SJCRH30 (cell line): Measurements from ENCODE around the gene THSD4. TPM values are rescaled to one million over a fixed set of nuclear protein-coding genes. Genes with fewer than 3 reads are reported as not detected.
"Not testable (repeated sequence)": the region's sequence is repeated elsewhere in the genome, so short reads cannot be mapped to it uniquely, and the experiment has no call there.

Source experiments
- DNase-seq, 2 experiments: peaks; one replicate each; pipeline ENCODE4 v3.0.0-alpha.2; 2015 to 2020
- H3K27ac ChIP-seq: fragments of 250-450 bp; sonication (Bioruptor Pico); 2 replicates; pipeline ENCODE4 v1.5.1; 2020; ENCODE audit warnings: mild to moderate bottlenecking, moderate library complexity
- H3K27me3 ChIP-seq: fragments of 250-450 bp; sonication (Bioruptor Pico); 2 replicates; pipeline ENCODE4 v1.5.1; 2020; ENCODE audit warnings: mild to moderate bottlenecking, moderate library complexity
- H3K36me3 ChIP-seq: fragments of 250-450 bp; sonication (Bioruptor Pico); 2 replicates; pipeline ENCODE4 v1.5.1; 2020; ENCODE audit warnings: mild to moderate bottlenecking, moderate library complexity
- H3K4me1 ChIP-seq: fragments of 250-450 bp; sonication (Bioruptor Pico); 2 replicates; pipeline ENCODE4 v1.5.1; 2020; ENCODE audit warnings: mild to moderate bottlenecking, moderate library complexity
- H3K4me3 ChIP-seq: fragments of 250-450 bp; sonication (Bioruptor Pico); 2 replicates; pipeline ENCODE4 v1.5.1; 2020; ENCODE audit warnings: mild to moderate bottlenecking, moderate library complexity
- H3K9me3 ChIP-seq: fragments of 250-450 bp; sonication (Bioruptor Pico); replicated peaks from 2 replicates; pipeline ENCODE4 v1.5.1; 2020; ENCODE audit warnings: mild to moderate bottlenecking, moderate library complexity
- total RNA-seq: library from RNA; depleted of rRNA; stranded (reverse); fragments of >200 nt; shearing (Covaris generic); gene quantifications from 2 replicates; pipeline ENCODE4 v1.2.3, GENCODE V29; 2014

Gene THSD4
- total RNA-seq, 1 experiment from 2014 or later, result 20.7 TPM

GRCh38 chr15:71244250-71244649 lies 129.0 kb downstream of the THSD4 start:
- Histone ChIP-seq H3K4me3 (no peak overlapping the region), H3K27me3 (no peaks in the 10 kb centered on the region), H3K36me3 (no peaks in the 10 kb centered on the region), H3K4me1 (no peaks in the 10 kb centered on the region), H3K27ac (no peak overlapping the region), H3K9me3 (no peaks in the 10 kb centered on the region)
- DNase-seq, result no peak

DNA sequence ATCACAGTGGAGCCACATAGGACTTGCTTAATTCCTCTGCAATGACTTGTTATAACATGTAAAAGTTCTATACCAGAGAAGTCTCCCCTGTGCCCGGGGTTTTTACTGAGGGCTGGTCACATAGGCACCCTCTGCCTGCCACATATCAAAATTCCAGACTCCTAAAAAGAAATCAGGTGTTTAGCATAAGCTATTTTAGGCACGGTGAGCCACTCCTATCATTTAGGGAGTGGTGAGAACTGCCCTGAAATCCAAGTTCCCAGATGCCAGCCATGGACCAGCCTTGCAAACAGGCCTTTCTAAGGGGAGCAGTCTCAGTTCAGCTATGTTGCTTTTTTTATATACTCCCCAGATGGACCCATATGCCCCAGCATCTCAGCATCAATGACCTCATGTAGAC lies 130.3 kb downstream of the THSD4 start:
- no peaks in the 10 kb centered on the region for H3K27me3 ChIP-seq
- H3K36me3 ChIP-seq, result no peaks in the 10 kb centered on the region
- H3K9me3 ChIP-seq, result no peaks in the 10 kb centered on the region
- no peaks in the 10 kb centered on the region for H3K4me1 ChIP-seq
- DNase-seq, result no peak
- no peak overlapping the region for H3K27ac ChIP-seq
- H3K4me3 ChIP-seq, result no peak overlapping the region

GRCh38 chr15:71248386-71248785 lies 133.1 kb downstream of the THSD4 start:
- Histone ChIP-seq H3K9me3 (no peaks in the 10 kb centered on the region), H3K27me3 (no peaks in the 10 kb centered on the region), H3K36me3 (no peaks in the 10 kb centered on the region), H3K27ac (no peak overlapping the region), H3K4me1 (peaks cover 11% of the 10 kb centered on the region), H3K4me3 (no peak overlapping the region)
- DNase-seq, result no peak

DNA sequence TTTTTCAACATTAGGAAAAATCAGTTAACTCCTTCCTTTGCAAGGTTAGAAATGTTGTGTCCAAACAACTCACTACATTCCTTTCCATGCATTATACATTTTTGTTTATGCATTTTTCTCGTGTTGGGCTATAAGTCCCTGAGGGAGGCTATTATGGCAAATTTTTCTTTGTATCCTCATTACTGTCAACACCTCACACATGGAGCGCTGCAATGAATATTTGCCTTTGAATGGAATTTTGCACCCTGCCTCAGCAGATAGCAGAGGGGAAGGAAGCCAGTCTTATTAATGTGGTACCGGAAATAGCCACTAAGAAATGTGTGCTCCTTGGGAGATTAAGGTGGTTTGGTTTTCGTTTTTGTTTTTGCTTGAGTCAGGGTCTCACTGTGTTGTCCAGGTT lies 134.7 kb downstream of the THSD4 start:
- H3K9me3 ChIP-seq, result no peaks in the 10 kb centered on the region
- H3K27me3 ChIP-seq, result no peaks in the 10 kb centered on the region
- H3K27ac ChIP-seq, result no peak overlapping the region
- no peak for DNase-seq
- H3K4me3 ChIP-seq, result no peak overlapping the region
- H3K4me1 ChIP-seq, result peaks cover 25% of the 10 kb centered on the region
- H3K36me3 ChIP-seq, result no peaks in the 10 kb centered on the region

DNA sequence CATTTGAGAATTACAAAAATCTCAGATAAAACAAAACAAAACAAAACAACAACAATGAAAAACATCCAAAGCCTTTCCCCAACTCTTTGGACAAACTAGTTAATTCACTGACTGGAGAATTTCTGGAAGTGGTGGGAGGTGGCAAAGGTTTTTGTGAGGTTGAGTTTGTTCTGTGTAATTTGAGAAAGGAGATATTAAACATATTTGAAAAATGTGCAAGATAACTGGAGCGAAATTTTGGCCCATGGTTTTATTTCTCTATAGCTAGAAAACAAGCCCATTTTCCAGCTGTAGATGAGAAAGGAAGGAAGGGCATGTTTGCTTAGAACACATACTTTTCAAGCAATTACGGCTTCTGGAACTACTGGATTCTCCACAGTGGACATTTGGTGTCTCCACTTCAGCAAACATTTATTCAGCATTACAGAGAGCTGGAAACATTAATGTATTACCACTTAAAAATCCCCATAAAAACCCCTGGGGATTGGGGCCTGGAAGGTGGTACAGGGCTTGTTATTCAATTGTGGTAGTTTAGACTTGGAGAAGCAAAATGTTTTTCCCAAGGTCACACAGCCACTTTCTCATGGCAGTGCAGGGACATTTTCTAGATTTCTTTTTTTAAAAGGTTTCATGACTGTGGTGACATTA lies 135.8 kb downstream of the THSD4 start:
- no peaks in the 10 kb centered on the region for H3K9me3 ChIP-seq
- no peak overlapping the region for H3K4me3 ChIP-seq
- no peaks in the 10 kb centered on the region for H3K27me3 ChIP-seq
- no peak overlapping the region for H3K27ac ChIP-seq
- peaks cover 31% of the 10 kb centered on the region for H3K4me1 ChIP-seq
- no peak for DNase-seq
- no peaks in the 10 kb centered on the region for H3K36me3 ChIP-seq

DNA sequence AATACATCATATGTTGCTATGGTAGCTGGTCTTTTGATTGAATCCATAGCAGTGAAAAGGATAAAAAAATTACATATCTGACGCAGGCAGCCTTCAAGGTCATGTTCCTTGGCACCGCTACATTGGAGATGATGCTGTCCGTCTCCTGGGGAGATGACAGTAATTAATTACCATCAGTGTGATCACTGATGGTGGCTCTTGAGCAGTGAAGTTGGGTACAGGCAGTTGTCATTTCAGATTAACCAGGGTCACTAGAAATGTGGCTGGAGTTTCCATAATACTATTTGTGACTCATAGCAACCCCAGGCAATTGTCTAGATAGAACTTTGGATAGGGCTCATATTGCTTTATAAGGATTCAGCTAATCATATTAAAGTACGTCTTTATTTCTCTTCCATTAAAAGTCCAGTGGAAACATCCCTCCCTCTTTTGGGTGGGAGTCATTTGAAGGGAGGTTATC lies 136.3 kb downstream of the THSD4 start:
- Histone ChIP-seq H3K27ac (peak overlapping the region; percentile 13; the same call in 1 of the 2 replicates), H3K27me3 (no peaks in the 10 kb centered on the region)

GRCh38 chr15:71252044-71252739 lies 136.9 kb downstream of the THSD4 start:
- no peaks in the 10 kb centered on the region for H3K36me3 ChIP-seq
- peak; percentile 65 to 77 for DNase-seq
- no peak overlapping the region for H3K4me3 ChIP-seq
- no peaks in the 10 kb centered on the region for H3K9me3 ChIP-seq
- peak overlapping the region; percentile 13; the same call in 1 of the 2 replicates for H3K27ac ChIP-seq
- H3K27me3 ChIP-seq, result no peaks in the 10 kb centered on the region
- H3K4me1 ChIP-seq, result peaks cover 31% of the 10 kb centered on the region

More for the DNA sequence above, 136.3 kb downstream of the THSD4 start:
- peaks cover 31% of the 10 kb centered on the region for H3K4me1 ChIP-seq
- H3K9me3 ChIP-seq, result no peaks in the 10 kb centered on the region
- no peak overlapping the region for H3K4me3 ChIP-seq
- no peaks in the 10 kb centered on the region for H3K36me3 ChIP-seq
- DNase-seq, result no peak

DNA sequence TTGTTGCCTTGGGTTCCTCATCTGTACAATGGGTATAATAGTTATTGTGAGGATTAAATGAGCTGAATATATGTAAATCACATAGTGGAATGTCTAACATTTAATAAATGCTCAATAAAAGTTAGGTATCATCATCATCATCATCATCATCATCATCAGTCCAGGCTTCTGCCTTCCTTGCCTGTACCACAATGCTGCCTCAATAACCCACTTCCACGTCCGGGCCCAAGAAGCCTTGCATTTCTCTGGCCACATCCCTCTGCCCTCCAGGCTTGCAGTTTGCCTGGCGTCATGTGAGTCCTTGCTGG lies 137.4 kb downstream of the THSD4 start:
- H3K36me3 ChIP-seq, result no peaks in the 10 kb centered on the region
- DNase-seq, result no peak
- H3K9me3 ChIP-seq, result no peaks in the 10 kb centered on the region
- H3K4me3 ChIP-seq, result no peak overlapping the region
- peaks cover 31% of the 10 kb centered on the region for H3K4me1 ChIP-seq
- H3K27ac ChIP-seq, result no peak overlapping the region
- no peaks in the 10 kb centered on the region for H3K27me3 ChIP-seq

GRCh38 chr15:71254491-71254890 lies 139.2 kb downstream of the THSD4 start:
- Histone ChIP-seq H3K4me1 (peaks cover 33% of the 10 kb centered on the region), H3K27ac (0 out of 2 replicates have a peak overlapping the region, but pooled peaks have one; percentile 5), H3K9me3 (no peaks in the 10 kb centered on the region), H3K36me3 (no peaks in the 10 kb centered on the region), H3K4me3 (no peak overlapping the region), H3K27me3 (no peaks in the 10 kb centered on the region)
- peak; percentile 74 to 88 for DNase-seq

- DNase-seq, result no peak
- no peak overlapping the region for H3K27ac ChIP-seq
- H3K27me3 ChIP-seq, result no peaks in the 10 kb centered on the region
- no peaks in the 10 kb centered on the region for H3K9me3 ChIP-seq
- no peaks in the 10 kb centered on the region for H3K36me3 ChIP-seq
- no peak overlapping the region for H3K4me3 ChIP-seq
- peaks cover 44% of the 10 kb centered on the region for H3K4me1 ChIP-seq
Measured at GRCh38 chr15:71256934-71257664, 141.8 kb downstream of the THSD4 start.

DNA sequence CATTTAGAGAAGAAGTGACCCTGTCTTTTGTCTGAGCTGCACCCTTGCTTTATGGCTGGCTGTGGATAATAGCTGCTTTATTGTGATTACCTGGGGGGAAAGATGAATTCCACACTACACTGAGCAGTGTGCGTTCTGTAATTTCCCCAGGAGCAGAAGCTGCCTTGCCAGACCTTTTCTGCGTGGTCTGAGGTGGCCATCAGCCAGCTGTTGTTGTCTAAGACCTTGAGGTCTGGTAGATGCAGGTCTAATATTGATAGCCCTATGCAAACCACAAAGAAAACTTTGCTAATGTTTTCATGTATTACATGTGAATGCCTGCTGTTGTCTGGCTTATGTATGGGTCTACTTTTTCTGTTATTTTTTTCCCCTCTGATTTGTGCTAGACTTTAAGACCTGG lies 144.6 kb downstream of the THSD4 start:
- Histone ChIP-seq H3K27ac (peak overlapping the region; percentile 5; the same call in 1 of the 2 replicates), H3K4me1 (peaks cover 35% of the 10 kb centered on the region)

GRCh38 chr15:71261418-71261817 lies 146.1 kb downstream of the THSD4 start:
- DNase-seq, result no peak
- H3K9me3 ChIP-seq, result no peaks in the 10 kb centered on the region; the same call in none of the 2 replicates
- H3K36me3 ChIP-seq, result no peaks in the 10 kb centered on the region
- peak overlapping the region; percentile 33 for H3K27ac ChIP-seq
- no peaks in the 10 kb centered on the region for H3K27me3 ChIP-seq
- peaks cover 28% of the 10 kb centered on the region for H3K4me1 ChIP-seq
- no peak overlapping the region for H3K4me3 ChIP-seq

More for the DNA sequence above, 144.6 kb downstream of the THSD4 start:
- H3K4me3 ChIP-seq, result no peak overlapping the region
- no peaks in the 10 kb centered on the region for H3K27me3 ChIP-seq
- DNase-seq, result peak; percentile 62 to 74
- H3K36me3 ChIP-seq, result no peaks in the 10 kb centered on the region
- H3K9me3 ChIP-seq, result no peaks in the 10 kb centered on the region; the same call in 1 of the 2 replicates

DNA sequence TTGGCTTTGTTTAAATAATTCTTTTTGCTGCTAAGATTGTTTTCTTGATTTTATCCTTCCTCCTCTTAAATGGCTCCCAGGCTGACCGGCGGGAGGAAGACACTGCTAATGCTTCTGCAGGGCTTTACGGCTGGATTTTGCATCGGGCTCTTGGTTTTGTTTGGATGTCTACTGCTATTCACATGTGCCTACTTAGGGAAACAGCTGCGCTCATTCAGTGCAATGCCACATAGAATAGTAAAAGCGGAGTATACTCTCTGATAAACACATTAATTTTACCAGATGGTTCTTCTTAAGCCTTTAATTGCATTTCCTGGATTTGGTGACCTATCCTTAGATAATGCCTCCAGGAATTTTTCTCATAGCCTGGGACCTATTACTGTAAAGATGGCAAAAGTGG lies 146.6 kb downstream of the THSD4 start:
- Histone ChIP-seq H3K27ac (peak overlapping the region; percentile 33), H3K4me1 (peaks cover 28% of the 10 kb centered on the region), H3K4me3 (no peak overlapping the region), H3K9me3 (no peaks in the 10 kb centered on the region; the same call in none of the 2 replicates), H3K36me3 (no peaks in the 10 kb centered on the region), H3K27me3 (no peaks in the 10 kb centered on the region)
- peak; percentile 63 to 84 for DNase-seq

DNA sequence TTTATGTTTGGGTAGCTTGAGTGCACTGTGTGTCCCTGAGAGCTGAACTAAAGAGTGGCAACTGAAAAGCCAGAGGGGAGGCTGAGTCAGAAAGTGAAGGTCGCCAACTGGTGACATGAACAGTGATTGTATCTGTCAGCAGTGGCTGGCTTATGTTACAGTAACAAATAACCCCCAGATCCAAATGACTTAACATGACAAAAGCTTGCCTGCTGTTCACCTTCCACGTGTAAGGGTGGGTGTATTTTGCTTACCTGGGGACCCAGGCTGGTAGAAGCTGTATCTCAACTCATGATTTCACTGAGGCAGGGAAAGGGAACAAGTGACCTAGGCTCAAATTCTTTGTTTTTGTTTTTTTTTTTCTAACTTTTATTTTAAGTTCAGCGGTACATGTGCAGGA lies 147.3 kb downstream of the THSD4 start:
- no peaks in the 10 kb centered on the region for H3K36me3 ChIP-seq
- DNase-seq, result no peak
- H3K4me3 ChIP-seq, result no peak overlapping the region
- H3K4me1 ChIP-seq, result peaks cover 28% of the 10 kb centered on the region
- H3K27ac ChIP-seq, result peak overlapping the region; percentile 33
- no peaks in the 10 kb centered on the region for H3K27me3 ChIP-seq
- no peaks in the 10 kb centered on the region; the same call in none of the 2 replicates for H3K9me3 ChIP-seq

GRCh38 chr15:71265606-71266005 lies 150.3 kb downstream of the THSD4 start:
- peaks cover 16% of the 10 kb centered on the region for H3K4me1 ChIP-seq
- not testable (repeated sequence) for H3K9me3 ChIP-seq, H3K27ac ChIP-seq, H3K36me3 ChIP-seq, H3K27me3 ChIP-seq, H3K4me3 ChIP-seq, DNase-seq
